Neuronal stem cell (in vitro differentiated cells): ENCODE measurements around the gene PCDHB7.
"Not testable (repeated sequence)": the region's sequence is repeated elsewhere in the genome, so short reads cannot be mapped to it uniquely, and the experiment has no call there.

Experiments
- DNase-seq: peaks from one replicate; pipeline ENCODE4 v3.0.0-alpha.2; 2013; ENCODE audit warnings: low spot score
- H2AFZ ChIP-seq: one replicate; pipeline ENCODE4 v1.6.1; 2013; ENCODE audit warnings: mild to moderate bottlenecking, low read length, inconsistent platforms
- H2AK5ac ChIP-seq: 2 replicates; pipeline ENCODE4 v1.6.1; 2013; ENCODE audit warnings: low read depth, mild to moderate bottlenecking, inconsistent platforms, low read length, moderate library complexity, mixed read lengths
- H2BK120ac ChIP-seq: 2 replicates; pipeline ENCODE4 v1.6.1; 2013; ENCODE audit warnings: low read depth, mild to moderate bottlenecking, inconsistent platforms, low read length, moderate library complexity, mixed read lengths
- H2BK12ac ChIP-seq: one replicate; pipeline ENCODE4 v1.6.1; 2013; ENCODE audit warnings: low read length, inconsistent platforms
- H2BK15ac ChIP-seq: 2 replicates; pipeline ENCODE4 v1.6.1; 2013; ENCODE audit warnings: mild to moderate bottlenecking, low read length, inconsistent platforms, mixed read lengths
- H2BK5ac ChIP-seq: one replicate; pipeline ENCODE4 v1.6.1; 2013; ENCODE audit warnings: inconsistent platforms, mild to moderate bottlenecking, low read length, moderate library complexity
- H3K14ac ChIP-seq: one replicate; pipeline ENCODE4 v1.6.1; 2013; ENCODE audit warnings: low read length, inconsistent platforms
- H3K18ac ChIP-seq: 2 replicates; pipeline ENCODE4 v1.6.1; 2013; ENCODE audit warnings: low read length, inconsistent platforms
- H3K23ac ChIP-seq: 2 replicates; pipeline ENCODE4 v1.6.1; 2013; ENCODE audit warnings: low read depth, mild to moderate bottlenecking, mixed read lengths, low read length, inconsistent platforms; ENCODE audit not compliant: poor library complexity
- H3K27ac ChIP-seq: replicated peaks from 3 replicates; pipeline ENCODE4 v1.5.1; 2013; ENCODE audit warnings: low read length, inconsistent platforms
- H3K27me3 ChIP-seq, 3 experiments: 2 replicates each; pipeline ENCODE4 v1.6.1; 2013; ENCODE audit warnings: low read length in 3 of 3, mild to moderate bottlenecking in 2 of 3, inconsistent platforms in 1 of 3, low read depth in 1 of 3, mixed read lengths in 1 of 3, moderate library complexity in 1 of 3; ENCODE audit not compliant: control insufficient read depth in 3 of 3, insufficient read depth in 3 of 3
- H3K36me3 ChIP-seq, 2 donors: replicated peaks in 1 of 2; 2 replicates each; pipeline ENCODE4 v1.6.1; 2013; ENCODE audit warnings: low read length in 2 of 2; ENCODE audit not compliant: control insufficient read depth in 2 of 2, insufficient read depth in 2 of 2
- H3K4ac ChIP-seq: 2 replicates; pipeline ENCODE4 v1.6.1; 2013; ENCODE audit warnings: inconsistent platforms, mild to moderate bottlenecking, low read length, moderate library complexity
- H3K4me1 ChIP-seq, 2 donors: 1 replicate in 1 of 2; 2 replicates in 1 of 2; pipeline ENCODE4 v1.6.1; 2013; ENCODE audit warnings: low read length in 2 of 2, low read depth in 1 of 2; ENCODE audit not compliant: control insufficient read depth in 2 of 2, insufficient read depth in 1 of 2
- H3K4me2 ChIP-seq: one replicate; pipeline ENCODE4 v1.6.1; 2013; ENCODE audit warnings: mild to moderate bottlenecking, low read length, inconsistent platforms; ENCODE audit not compliant: insufficient read depth, poor library complexity, severe bottlenecking
- H3K4me3 ChIP-seq, 2 donors: 2 replicates each; pipeline ENCODE4 v1.5.1; 2013; ENCODE audit warnings: low read length in 2 of 2, mild to moderate bottlenecking in 2 of 2, inconsistent platforms in 1 of 2, moderate library complexity in 1 of 2
- H3K79me1 ChIP-seq: one replicate; pipeline ENCODE4 v1.6.1; 2013; ENCODE audit warnings: low read depth, mild to moderate bottlenecking, inconsistent platforms, low read length, moderate library complexity
- H3K9ac ChIP-seq: one replicate; pipeline ENCODE4 v1.6.1; 2013; ENCODE audit warnings: mild to moderate bottlenecking, low read depth, low read length, inconsistent platforms; ENCODE audit not compliant: poor library complexity
- H3K9me3 ChIP-seq, 2 donors: replicated peaks in 1 of 2; 2 replicates each; pipeline versions ENCODE3 to v1.6.1; 2013; ENCODE audit warnings: low read length in 2 of 2, mild to moderate bottlenecking in 2 of 2, inconsistent platforms in 1 of 2, low read depth in 1 of 2, mixed read lengths in 1 of 2, moderate library complexity in 1 of 2; ENCODE audit not compliant: control insufficient read depth in 2 of 2, insufficient read depth in 1 of 2
- H4K8ac ChIP-seq: one replicate; pipeline ENCODE4 v1.6.1; 2013; ENCODE audit warnings: low read depth, mild to moderate bottlenecking, inconsistent platforms, low read length, moderate library complexity
- H4K91ac ChIP-seq: one replicate; pipeline ENCODE4 v1.6.1; 2013; ENCODE audit warnings: low read length, low read depth, mild to moderate bottlenecking, inconsistent platforms; ENCODE audit not compliant: poor library complexity
- WGBS, 2 donors: extraction: QIAGEN DNeasy Blood & Tissue Kit; methylation state at CpG; one replicate each; pipeline ENCODE4 v1.1.7; 2013; ENCODE audit warnings: missing lambda C conversion rate in 2 of 2, mixed read lengths in 1 of 2; ENCODE audit not compliant: insufficient read length in 2 of 2, insufficient replicate concordance in 1 of 2; ENCODE audit errors: extremely low coverage in 2 of 2; 5-methylcytosine and 5-hydroxymethylcytosine counted together

The PCDHB7 gene

GRCh38 chr5:141135030-141135717 lies 37.3 kb upstream of the PCDHB7 start, which contains the start of gene PCDHB5:
Gene PCDHB5, plus strand, starts transcription at chr5:141135206. Its CDS starts 229 bp downstream, at chr5:141135435.
- Histone ChIP-seq H3K36me3 (peaks cover 0 to 3% of the 10 kb centered on the region in 2 donors), H4K8ac (no peak within 1 kb of the TSS), H2BK120ac (no peak within 1 kb of the TSS), H2BK15ac (no peak within 1 kb of the TSS), H3K27me3 (no peaks in the 10 kb centered on the region), H2AFZ (peak within 1 kb of the TSS; percentile 3), H2AK5ac (no peak within 1 kb of the TSS), H2BK5ac (no peak within 1 kb of the TSS), H3K14ac (no peak within 1 kb of the TSS), H3K9ac (no peak within 1 kb of the TSS), H3K9me3 (peaks cover 10 to 42% of the 10 kb centered on the region in 2 donors), H3K4me2 (no peak within 1 kb of the TSS), H3K79me1 (no peaks in the 10 kb centered on the region), H3K27ac (no peak within 1 kb of the TSS), H3K4ac (no peak within 1 kb of the TSS), H3K4me1 (no peaks in the 10 kb centered on the region), H3K4me3 (peak within 1 kb of the TSS; percentile 44 to 73), H3K18ac (no peak within 1 kb of the TSS), H3K23ac (no peak within 1 kb of the TSS), H2BK12ac (no peak within 1 kb of the TSS), H4K91ac (no peak within 1 kb of the TSS)
- no peak for DNase-seq
- no CpG with 5 or more reads among the region's 22 CpGs for WGBS, 2 donors

GRCh38 chr5:141135718-141136266 lies 36.7 kb upstream of the PCDHB7 start:
- peaks cover 0 to 3% of the 10 kb centered on the region in 2 donors for H3K36me3 ChIP-seq
- H3K9me3 ChIP-seq, result peaks cover 10 to 42% of the 10 kb centered on the region in 2 donors
- no peak overlapping the region for H4K8ac ChIP-seq
- no peak overlapping the region for H3K23ac ChIP-seq
- no peaks in the 10 kb centered on the region for H3K4me1 ChIP-seq
- no peak overlapping the region for H2BK5ac ChIP-seq
- H3K18ac ChIP-seq, result no peak overlapping the region
- no peak overlapping the region for H4K91ac ChIP-seq
- H3K4ac ChIP-seq, result no peak overlapping the region
- no CpG with 5 or more reads among the region's 19 CpGs for WGBS, 2 donors
- no peak overlapping the region for H3K27ac ChIP-seq
- H3K4me2 ChIP-seq, result no peak overlapping the region
- no peak overlapping the region for H3K9ac ChIP-seq
- no peak overlapping the region for H2BK12ac ChIP-seq
- DNase-seq, result no peak
- no peak overlapping the region for H2BK120ac ChIP-seq
- H2AFZ ChIP-seq, result no peak overlapping the region
- H3K14ac ChIP-seq, result no peak overlapping the region
- H2AK5ac ChIP-seq, result no peak overlapping the region
- no peaks in the 10 kb centered on the region for H3K27me3 ChIP-seq
- no peaks in the 10 kb centered on the region for H3K79me1 ChIP-seq
- peak overlapping the region; percentile 44 to 73 for H3K4me3 ChIP-seq
- H2BK15ac ChIP-seq, result no peak overlapping the region

GRCh38 chr5:141137346-141137745 lies 35.1 kb upstream of the PCDHB7 start:
- DNase-seq, H2AFZ ChIP-seq, H3K4ac ChIP-seq, H4K91ac ChIP-seq, H3K9ac ChIP-seq, H2BK120ac ChIP-seq, H4K8ac ChIP-seq, H2BK5ac ChIP-seq, H3K79me1 ChIP-seq, H3K27me3 ChIP-seq, H3K14ac ChIP-seq, H2AK5ac ChIP-seq, H3K18ac ChIP-seq, H2BK12ac ChIP-seq, H3K4me1 ChIP-seq, H2BK15ac ChIP-seq, H3K27ac ChIP-seq, H3K36me3 ChIP-seq, H3K23ac ChIP-seq, H3K4me2 ChIP-seq, H3K4me3 ChIP-seq: not testable (repeated sequence)
- H3K9me3 ChIP-seq, result peaks cover 10 to 42% of the 10 kb centered on the region in 2 donors
- no CpG with 5 or more reads among the region's 34 CpGs for WGBS, 2 donors

GRCh38 chr5:141149812-141150211 lies 22.6 kb upstream of the PCDHB7 start, which contains the start of gene PCDHB6:
Gene PCDHB6, plus strand, starts transcription at chr5:141150057. Its CDS starts 201 bp downstream, at chr5:141150258.
- no peak within 1 kb of the TSS for H2BK12ac ChIP-seq
- H3K14ac ChIP-seq, result no peak within 1 kb of the TSS
- H2BK5ac ChIP-seq, result no peak within 1 kb of the TSS
- no peak within 1 kb of the TSS for H2BK15ac ChIP-seq
- H3K4ac ChIP-seq, result no peak within 1 kb of the TSS
- no peak within 1 kb of the TSS for H3K23ac ChIP-seq
- no CpG with 5 or more reads among the region's 18 CpGs for WGBS, 2 donors
- no peaks in the 10 kb centered on the region for H3K27me3 ChIP-seq
- H4K8ac ChIP-seq, result no peak within 1 kb of the TSS
- no peak for DNase-seq
- no peaks in the 10 kb centered on the region for H3K4me1 ChIP-seq
- no peak within 1 kb of the TSS for H2AFZ ChIP-seq
- no peak within 1 kb of the TSS for H2BK120ac ChIP-seq
- H3K18ac ChIP-seq, result no peak within 1 kb of the TSS
- no peaks in the 10 kb centered on the region for H3K36me3 ChIP-seq
- H2AK5ac ChIP-seq, result no peak within 1 kb of the TSS
- no peak within 1 kb of the TSS for H3K4me3 ChIP-seq
- H4K91ac ChIP-seq, result no peak within 1 kb of the TSS
- H3K9ac ChIP-seq, result no peak within 1 kb of the TSS
- peaks cover 8 to 9% of the 10 kb centered on the region in 2 donors for H3K9me3 ChIP-seq
- no peak within 1 kb of the TSS for H3K27ac ChIP-seq
- no peak within 1 kb of the TSS for H3K4me2 ChIP-seq
- H3K79me1 ChIP-seq, result no peaks in the 10 kb centered on the region
